Stimulated activated CD4-positive, alpha-beta T cell treated with anti-CD3 and anti-CD28 coated beads, Interleukin-4, amount 100 ng/mL, for 4 hours (primary cell): ENCODE measurements around the gene IQSEC3.

ENCODE experiments used
- DNase-seq, 2 experiments: peaks; one replicate each; pipeline ENCODE4 v3.0.0-alpha.2; 2020

IQSEC3 gene

DNA sequence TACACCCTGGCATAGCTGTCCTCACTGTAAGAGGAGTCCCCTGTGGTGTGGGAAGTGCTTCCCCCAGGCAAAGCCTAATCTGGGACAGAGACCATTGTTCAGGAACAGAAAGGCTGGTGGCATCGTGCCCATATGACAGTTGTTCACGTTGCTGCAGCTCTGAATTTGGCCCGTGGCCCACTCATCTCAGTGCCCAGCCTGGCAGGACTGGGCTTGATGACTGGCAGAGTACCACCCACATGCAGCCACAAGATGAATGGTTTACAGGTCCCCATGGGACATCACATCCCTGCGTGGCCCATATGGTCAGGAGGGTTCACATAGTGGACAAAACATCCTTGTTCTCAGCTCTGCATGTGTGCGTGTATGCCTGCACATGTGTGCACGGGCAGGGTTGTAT lies 17.5 kb downstream of the IQSEC3 start:
- DNase-seq, result no peak

DNA sequence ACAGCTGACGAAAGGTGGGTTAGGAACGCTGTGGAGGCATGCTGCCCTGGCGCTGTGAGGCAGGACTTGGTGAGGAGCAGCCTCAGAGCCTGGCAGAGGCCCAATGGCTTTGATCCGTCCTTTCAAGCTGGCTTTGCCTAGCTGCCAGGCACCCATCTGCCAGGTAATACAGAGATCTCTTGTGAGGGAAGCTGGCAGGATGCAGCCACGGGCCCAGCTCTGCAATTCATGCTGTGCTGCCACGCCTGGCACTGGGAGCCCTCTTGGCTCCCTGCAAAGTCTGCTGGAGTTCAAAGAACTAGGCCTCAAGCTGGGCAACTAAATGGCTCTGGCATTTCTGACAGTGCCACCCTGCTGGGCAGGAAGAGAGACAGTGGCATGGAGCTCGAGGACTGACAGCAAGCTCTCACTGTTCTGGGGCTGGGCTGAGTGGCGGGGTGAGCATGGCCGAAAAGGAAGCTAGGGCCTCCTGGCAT lies 18.7 kb downstream of the IQSEC3 start:
- DNase-seq, result no peak

DNA sequence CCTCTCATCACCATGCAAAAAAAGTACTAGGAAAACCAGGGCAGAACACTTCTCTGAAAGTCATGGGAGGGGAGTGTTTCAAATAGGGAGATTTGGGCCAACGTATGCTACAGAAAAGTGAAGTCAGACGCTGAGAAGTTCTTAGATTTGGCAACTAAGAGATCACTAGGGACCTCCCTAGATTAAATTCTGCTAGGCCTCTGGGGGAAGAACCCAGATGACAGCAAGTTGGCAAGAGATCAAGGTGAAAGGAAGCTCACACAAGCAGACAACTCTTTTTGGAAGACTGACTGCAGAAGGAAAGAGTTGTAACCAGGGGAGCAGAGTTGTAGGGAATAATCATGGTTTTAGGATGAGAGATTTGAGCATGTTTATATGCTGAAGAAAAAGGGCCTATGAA lies 20.7 kb downstream of the IQSEC3 start:
- DNase-seq, result no peak

DNA sequence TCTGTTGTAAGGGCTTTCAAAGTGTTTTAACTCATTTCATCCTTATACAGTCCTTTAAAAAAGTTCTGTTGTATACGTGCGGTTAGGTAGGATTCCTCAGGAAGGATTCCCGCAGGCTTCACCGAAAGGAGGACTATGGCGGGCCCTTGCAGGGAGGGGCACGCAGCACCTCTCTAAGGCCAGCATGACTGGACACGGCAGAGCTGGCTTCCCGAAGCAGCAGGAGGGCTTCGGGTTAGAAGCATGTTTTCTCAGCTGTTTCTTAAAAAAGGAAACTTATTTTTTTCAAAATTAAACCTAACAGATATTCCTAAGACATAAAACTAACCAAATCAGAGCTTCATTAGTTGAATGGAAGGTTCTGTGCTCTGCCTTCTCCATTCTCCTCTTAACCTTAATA lies 21.3 kb downstream of the IQSEC3 start:
- DNase-seq, result no peak

DNA sequence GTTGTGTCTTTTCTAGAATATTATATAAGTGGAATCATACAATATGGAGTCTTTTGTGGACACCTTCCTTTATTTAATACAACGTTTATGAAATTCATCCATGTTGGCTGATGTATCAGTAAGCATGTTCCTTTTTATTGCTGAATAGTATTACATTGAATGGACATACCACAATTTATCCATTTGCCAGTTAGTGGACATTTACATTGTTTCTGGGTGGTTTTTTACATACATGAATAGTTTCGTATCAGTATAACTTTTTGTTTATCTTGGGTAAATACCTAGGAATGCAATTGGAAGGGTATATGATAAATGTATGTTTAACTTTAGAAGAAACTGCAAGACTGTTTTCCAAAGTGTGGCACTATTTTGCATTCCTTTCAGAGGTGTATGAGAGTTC lies 23.1 kb downstream of the IQSEC3 start:
- no peak for DNase-seq

DNA sequence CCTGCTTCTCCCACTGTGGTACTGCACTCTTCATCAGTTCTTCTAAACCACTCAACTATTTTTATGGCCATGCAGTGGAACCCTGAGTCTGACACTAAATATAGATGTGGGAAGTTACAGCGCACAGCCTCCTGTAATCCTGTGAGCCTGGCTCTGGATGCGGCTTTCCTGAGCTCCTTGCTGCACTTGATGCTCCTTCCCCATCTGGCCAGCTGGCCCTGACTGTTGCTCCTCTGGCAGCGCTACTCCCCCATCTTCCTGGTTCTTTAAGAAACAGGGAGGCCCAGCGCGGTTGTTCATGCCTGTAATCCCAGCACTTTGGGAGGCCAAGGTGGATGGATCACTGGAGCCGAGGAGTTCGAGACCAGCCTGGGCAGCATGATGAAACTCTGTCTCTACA lies 24.6 kb downstream of the IQSEC3 start:
- DNase-seq, result no peak

DNA sequence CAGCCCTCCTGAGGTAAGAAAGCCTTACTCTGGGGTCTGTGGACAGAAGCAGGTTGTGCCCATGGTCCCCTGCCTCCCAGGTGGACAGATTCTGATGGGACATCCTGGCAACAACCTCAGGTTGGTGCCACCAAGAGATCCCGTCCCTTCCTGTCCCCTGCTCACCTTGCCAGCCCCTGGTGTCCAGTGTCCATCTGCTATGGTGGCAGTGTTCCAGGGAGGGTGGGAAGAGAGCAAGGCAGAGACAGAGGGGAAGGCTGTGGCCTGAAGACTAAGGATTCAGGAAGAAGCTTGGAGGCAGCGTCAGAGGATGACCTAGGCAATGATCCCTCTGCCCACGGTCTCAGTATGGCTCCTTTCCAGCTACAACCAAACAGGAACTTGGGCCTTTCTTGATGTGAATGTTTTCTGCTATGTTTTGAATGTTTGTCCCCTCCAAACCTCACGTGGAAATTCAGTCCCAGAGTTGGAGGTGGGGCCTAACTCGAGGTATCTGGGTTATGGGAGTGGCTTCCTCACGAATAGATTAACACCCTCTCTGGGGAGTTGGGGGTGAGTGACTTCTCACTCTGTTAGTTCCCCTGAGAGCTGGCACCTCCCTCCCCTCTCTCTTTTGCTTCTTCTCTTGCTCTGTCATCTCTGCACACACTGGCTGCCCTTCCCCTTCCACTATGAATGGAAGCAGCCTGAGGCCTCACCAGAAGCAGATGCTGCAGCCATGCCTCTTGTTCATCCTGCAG lies 26.9 kb downstream of the IQSEC3 start:
- DNase-seq, result no peak

DNA sequence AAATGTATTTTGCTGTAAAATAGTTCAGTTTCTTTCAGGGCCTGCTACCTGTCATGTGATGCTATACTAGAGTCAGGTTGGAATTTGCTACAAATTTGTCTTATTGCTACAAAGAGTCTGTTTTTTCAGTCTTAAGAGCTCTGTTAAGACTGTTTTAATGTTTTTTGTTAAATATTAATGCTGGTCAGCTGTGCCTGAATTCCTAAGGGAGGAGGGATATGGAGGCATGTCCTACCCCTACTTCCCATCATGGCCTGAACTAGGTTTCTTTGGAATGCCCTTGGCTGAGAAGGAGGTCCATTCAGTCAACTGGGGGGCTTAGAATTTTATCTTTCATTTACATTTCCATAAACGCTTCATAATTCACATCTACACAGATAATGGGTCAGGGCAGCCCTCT lies 30.0 kb downstream of the IQSEC3 start:
- DNase-seq, result no peak

DNA sequence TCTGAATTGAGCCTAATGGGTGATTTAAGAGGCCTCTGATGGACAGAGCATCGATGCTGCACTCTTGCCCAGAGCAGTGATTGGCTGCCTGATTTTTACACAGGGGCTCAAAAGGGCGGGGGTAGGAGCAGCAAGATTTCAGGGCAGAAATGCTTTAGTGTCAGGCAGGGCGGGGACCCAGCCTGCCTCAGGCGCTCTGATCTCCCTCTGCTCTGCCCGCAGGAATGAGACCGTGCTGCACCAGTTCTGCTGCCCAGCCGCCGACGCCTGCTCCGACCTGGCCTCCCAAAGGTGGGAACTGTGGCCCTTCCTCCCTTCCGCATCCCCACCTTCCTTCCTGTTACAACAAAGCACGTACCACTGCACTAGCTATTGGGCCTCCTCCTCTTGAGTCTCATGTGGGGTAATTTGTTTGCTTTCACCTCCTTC lies 32.4 kb downstream of the IQSEC3 start:
- no peak for DNase-seq

DNA sequence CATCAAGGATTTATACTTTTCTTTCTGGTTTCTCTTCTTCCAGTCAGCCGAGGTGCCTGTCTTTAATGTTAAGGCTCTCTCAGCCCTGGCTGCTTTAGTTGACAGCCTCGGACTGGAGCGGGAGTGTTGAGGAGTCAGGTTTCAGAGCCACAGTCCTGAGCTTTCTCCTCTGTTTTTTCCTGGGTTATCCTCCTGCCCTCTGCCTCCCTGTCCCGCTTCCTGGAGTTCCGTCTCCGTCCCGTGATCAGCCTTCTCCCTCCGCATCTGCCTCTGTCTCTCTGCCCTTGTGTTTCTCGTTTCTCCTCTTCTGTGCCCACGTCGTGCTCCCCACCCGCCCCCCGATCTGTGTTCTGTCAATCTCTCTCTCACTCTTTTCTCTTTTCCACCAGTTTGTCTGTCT lies 33.0 kb downstream of the IQSEC3 start:
- DNase-seq, result no peak

DNA sequence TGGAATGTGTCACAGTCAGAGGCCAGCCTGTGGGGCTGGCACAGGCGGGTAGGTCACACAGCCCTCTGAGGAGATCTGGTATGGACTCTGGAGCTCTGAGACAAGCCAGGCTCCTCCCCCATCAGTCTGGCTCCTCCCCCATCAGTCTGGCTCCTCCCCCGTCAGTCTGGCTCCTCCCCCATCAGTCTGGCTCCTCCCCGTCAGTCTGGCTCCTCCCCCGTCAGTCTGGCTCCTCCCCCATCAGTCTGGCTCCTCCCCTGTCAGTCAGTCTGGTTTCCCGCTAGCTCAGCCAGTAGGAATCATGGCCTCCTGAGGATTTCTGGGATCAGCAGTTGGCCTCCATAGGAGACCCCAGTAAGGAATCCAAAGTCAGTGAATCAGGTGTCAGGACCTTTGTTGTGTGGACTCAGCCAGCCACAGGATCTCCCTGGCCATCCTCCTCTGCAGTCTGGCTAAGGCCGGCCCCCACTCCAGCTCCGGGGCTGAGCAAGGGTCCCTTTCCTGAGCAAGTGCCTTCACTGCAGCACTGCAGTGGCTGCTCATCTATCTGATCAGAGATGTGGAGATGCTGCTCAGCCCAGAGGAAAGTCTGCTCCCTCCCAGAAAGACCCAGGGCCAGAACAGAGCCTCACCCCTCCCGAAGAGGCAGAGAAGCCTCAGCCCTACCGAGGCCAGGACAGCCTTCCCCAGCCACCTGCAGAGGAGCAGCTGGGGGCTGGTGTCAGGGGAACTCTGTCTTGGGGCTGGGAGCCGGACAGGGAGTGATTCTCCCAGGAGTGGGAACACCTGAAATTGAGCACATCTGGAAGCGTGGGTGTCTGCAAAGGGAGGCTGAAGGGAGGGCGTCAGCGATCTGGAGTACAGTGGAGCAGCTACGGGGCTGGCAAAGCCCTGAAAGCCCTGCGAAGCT lies 35.7 kb downstream of the IQSEC3 start:
- no peak for DNase-seq

DNA sequence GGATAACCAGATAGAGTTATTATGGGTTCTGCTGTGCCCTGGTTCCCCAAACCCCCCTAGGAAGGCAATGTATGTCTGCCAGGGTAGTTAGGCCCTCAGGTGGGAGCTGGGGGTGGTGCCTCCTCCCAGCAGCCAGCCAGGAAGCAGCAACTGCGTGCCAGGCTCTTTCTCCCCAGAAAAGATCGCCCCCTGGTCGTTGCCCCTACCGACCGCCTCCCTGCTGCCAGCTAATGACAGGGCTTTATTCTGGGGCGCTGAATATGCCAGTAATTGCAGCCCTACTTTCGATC lies 36.3 kb downstream of the IQSEC3 start:
- no peak for DNase-seq

DNA sequence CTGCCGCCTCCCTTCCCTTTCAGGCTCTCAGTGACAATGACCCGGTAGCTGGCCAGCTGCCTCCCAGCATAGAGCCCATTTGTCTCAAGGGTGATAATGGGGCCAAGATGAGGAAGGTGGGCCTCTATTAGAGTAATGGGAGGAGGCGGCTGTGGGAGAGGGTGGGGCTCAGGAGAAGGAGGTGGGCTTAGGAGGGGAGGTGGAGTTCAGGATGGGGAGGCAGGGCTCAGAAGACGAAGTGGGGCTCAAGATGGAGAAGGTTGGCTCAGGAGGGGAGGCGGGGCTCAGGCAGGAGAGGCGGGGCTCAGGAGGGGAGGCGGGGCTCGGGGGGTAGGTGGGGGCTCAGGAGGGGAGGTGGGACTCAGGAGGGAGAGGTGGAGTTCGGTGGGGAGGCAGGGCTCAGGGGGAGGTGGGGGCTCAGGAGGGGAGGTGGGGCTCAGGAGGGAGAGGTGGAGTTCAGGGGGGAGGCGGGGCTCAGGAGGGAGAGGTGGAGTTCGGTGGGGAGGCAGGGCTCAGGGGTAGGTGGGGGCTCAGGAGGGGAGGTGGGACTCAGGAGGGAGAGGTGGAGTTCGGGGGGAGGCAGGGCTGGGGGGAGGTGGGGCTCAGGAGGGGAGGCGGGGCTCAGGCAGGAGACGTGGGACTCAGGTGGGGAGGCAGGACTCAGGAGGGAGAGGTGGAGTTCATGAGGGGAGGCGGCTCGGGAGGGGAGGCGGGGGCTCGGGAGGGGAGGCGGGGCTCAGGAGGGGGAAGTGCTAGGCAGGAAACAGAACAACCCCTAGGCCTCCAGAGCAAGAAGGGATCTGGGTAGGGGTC lies 36.8 kb downstream of the IQSEC3 start:
- no peak for DNase-seq

DNA sequence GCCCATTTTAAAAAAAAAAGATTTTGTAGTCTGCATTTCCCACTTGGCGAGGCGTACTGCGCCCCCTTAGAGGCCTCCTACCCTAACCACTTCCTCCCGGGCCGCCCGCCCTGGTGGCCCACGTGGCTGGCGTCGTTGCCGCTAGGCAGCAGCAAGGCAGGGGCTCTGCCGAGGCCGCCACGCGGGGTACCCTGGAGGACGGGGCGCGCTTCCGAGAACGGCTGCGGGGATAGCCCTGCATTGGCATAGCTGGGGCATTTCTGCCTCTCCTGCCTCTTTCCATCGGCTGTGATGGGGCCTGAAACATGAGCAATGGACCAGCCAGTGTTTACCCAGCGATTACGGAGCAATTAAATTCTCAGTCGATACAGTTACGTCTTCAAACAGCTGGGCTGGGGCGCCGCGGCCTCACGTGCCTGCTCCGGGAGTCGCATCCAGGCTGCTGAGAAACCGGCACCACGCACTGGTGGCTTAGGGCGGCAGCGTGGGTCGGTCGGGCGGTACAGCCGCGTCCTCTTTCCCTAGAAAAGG lies 38.0 kb downstream of the IQSEC3 start:
- peak in 1 of 2 experiments; percentile 34 for DNase-seq

DNA sequence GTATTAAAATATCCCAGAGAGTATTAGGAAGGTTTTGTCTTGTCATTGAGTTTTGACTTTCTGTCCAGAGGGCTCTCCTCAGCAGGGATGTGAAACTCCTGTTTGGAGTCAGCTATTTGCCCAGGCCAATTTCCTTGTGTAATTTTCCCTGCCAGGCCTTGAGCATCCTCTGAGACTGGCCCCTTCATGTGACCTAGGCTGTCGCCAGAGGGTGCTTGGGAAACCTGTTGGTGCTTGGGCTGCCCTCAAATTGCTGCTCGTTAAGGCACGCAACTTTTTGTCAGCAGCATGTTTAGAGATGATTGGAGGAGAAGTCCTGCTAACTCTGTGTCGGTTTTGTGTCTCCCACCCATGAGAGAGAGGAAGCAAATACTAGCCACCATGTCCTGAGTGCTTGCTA lies 39.1 kb downstream of the IQSEC3 start:
- DNase-seq, result no peak

DNA sequence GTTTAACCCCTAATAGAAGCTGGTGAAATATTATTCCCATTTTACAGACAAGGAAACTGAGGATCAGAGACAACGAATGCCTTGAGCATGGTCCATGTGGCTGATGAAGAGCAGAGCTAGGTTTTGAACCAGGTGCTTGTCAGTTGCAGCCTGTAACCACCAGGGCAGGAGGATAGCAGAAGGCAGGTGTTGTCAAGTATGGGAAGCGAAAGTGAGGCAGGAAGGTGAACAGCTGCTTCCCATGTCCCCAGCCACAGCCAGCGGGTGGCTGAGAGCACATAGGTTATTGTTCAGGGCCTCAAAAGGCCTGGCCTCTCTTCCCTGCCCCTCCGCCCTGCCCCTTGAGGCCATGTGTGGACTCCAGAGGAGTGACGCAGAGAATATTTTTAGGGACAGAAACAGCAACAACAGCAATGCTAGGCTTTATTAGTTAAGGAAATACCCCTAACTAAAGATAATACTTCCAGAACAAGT lies 39.6 kb downstream of the IQSEC3 start:
- no peak for DNase-seq

DNA sequence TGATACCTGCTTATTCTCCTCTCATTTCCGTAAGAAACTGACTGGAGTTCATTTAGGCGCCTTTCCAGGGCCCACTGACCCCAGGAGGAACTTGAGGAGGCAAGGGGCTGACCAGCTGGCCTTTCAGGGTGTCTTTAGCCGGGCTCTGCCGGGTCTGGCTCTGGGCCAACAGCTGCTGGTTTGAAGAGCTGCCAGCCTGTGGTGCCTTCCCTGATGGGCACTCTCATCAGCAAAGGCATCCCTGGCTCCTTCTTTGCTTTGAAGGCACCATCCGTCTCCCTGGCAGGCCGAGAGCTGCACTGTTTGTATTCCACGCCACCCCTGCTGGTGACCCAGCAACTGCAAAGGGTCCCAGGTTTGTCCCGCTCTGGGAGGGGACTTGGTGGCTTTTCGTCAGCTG lies 42.0 kb downstream of the IQSEC3 start:
- no peak for DNase-seq

DNA sequence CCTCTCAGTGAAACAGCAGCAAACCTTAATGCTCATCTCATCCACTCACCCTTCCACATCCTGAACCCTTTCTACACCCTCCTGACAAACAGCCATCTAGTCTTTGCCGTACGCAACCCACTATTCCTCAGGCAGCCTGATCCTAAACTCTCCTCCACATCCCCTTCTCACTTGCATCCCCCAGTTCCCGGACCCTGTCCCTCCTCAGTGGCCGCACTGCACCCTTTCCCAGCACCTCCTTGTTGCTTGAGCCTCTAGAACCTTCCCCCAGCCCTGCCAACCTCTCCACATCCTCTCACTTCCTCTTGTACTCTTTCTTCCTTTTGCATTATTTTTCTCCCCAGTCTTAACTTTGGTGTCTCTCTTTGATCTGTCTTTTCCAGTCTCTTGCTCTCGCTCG lies 42.9 kb downstream of the IQSEC3 start:
- DNase-seq, result no peak

DNA sequence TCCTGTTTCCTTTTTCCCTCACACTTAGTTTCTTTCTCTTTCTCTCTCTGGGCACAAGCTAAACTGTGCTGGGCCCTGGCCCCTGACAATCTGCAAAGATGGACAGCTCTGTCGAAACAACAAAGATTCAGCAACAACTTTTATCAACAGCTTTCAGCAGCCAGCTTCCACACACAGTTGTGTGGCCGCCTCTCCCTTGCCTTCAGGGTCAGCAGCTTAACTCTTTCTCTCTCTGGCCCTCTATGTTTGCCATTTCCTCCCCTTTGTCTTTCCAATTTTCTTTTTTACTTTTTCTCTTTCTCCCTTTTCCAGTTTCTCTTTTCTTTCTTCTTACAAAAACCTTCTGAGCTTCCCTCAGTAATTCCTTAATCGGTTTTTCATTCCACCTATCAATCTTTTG lies 43.3 kb downstream of the IQSEC3 start:
- DNase-seq, result no peak

DNA sequence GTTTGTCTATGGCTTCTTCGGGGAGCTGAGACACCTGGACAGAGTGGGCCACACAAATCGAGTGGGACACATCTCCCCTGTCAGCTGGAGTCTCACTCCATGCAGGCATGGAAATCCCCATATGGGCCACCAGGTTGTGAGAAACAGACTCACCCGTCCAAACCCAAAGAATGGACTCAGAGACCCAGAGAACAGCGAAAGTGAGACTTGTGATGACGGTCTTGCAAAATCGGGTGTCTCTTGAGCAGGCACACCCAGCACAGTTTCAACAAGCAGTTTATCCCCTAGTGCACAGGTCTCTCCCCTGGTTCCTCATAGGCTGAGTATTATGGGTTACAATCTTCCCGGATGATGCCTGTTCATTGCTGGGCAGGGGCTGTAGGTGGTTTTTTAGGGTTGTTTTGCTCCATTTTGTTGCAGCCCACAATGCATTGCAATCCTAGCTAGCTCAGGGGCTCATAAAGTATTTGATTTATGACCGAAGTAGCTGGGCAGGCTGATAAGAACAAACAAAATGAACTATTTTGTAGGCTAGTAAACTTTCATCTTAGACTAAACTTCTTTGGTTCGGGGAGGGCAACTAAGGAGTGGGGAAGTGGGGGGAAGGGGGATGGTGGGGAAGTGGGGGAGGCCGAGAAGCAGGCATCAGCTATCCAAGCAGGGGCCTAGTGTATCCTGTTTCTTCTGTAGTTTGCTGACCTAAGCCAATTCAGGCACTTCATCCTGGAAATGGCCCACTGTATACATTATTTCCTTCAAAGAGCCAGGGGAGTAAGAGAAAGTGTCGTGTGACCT lies 45.3 kb downstream of the IQSEC3 start:
- no peak for DNase-seq

DNA sequence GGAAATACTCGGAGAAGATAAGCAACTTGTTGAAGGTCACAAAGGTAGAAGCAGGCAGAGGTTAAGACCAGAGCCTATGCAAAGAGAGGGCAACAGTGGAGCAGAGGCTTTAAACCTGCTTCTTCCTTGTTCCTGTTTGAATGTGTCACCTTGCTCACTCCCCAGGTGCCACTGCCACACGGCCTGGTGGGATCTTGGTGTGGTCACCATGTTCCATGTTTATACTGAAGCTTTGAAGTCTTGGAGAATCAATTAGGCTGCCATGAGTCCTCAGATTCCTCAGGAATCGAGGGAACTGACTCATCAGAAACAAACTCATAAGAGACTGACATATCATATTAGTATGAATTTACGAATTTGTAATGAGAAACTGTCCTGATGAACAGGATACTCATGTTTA lies 46.8 kb downstream of the IQSEC3 start:
- no peak for DNase-seq

DNA sequence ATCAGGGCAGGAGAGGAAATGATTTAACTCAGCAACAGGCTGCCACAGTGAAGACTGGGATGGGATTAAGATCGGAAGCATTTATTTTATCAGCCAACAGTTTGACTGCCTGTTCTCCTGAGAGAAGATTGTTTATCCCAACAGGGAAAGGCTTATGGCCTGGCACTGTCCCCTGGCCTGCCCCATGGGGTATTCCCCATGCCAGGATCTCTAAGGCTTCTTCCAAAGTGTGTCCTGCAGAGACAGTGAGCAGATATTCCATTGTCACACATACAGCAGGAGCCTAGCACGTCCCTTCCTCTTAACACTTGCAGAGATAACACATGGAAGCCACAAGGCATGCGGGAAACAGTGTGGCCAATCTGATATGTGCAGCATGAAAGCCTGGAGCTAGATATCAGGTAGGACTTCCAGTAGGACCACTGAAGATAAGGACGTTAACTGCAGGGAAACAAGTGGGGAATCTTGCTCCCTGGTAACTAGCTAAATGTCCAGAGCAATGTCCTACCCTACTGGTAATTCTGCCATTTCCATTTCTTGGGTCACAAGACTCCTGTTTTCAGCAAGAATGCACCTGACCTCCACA lies 48.2 kb downstream of the IQSEC3 start:
- DNase-seq, result no peak
